Stomach (tissue), 9 donors: ENCODE measurements around the gene SAMD7. TPM values are rescaled to one million over a fixed set of nuclear protein-coding genes. Genes with fewer than 3 reads are reported as not detected.

Source experiments
- DNase-seq, 2 donors: peaks; one replicate each; pipeline versions ENCODE4 v3.0.0 to v3.0.0-alpha.2; 2013 to 2019
- H3K27ac ChIP-seq, 5 donors: fragments of 200-600 bp in 4 of 5; sonication (generic) in 4 of 5; one replicate each; pipeline ENCODE4 v1.5.1; 2013 to 2019; ENCODE audit warnings: mild to moderate bottlenecking in 1 of 5, moderate library complexity in 1 of 5
- H3K27me3 ChIP-seq, 3 donors: fragments of 200-600 bp; sonication (generic); one replicate each; pipeline ENCODE4 v1.5.1; 2017 to 2019; ENCODE audit warnings: mixed run types in 1 of 3
- H3K36me3 ChIP-seq, 4 donors: fragments of 200-600 bp; sonication (generic); 1 replicate in 3 of 4; 2 replicates in 1 of 4; pipeline ENCODE4 v1.5.1; 2016 to 2019
- H3K4me1 ChIP-seq, 4 donors: fragments of 200-600 bp; sonication (generic); one replicate each; pipeline ENCODE4 v1.5.1; 2016 to 2019
- H3K4me3 ChIP-seq, 4 donors: fragments of 200-600 bp; sonication (generic) in 3 of 4; one replicate each; pipeline ENCODE4 v1.5.1; 2016 to 2019; ENCODE audit warnings: mild to moderate bottlenecking in 1 of 4
- H3K9me3 ChIP-seq, 4 donors: fragments of 200-600 bp; sonication (generic); one replicate each; pipeline ENCODE4 v1.5.1; 2016 to 2019
- EP300 ChIP-seq: sonication (generic); formaldehyde crosslinking; IDR thresholded peaks from one replicate; pipeline ENCODE4 v1.6.1; 2017; ENCODE audit warnings: antibody characterized with exemption
- POLR2A ChIP-seq, 4 donors: fragments of 450-650 bp; IDR thresholded peaks; one replicate each; pipeline ENCODE4 v1.6.1; 2016; ENCODE audit warnings: antibody characterized with exemption in 4 of 4, control low read depth in 2 of 4, mild to moderate bottlenecking in 1 of 4, moderate library complexity in 1 of 4
- POLR2AphosphoS5 ChIP-seq, 3 donors: sonication (generic); formaldehyde crosslinking; IDR thresholded peaks; one replicate each; pipeline ENCODE4 v1.6.1; 2016; ENCODE audit warnings: antibody characterized with exemption in 3 of 3
- WGBS, 5 donors: extraction: QIAGEN DNeasy Blood & Tissue Kit in 3 of 5; methylation state at CpG; one replicate each; pipeline versions ENCODE4 v1.1.5 to v1.1.7; 2013 to 2018; 5-methylcytosine and 5-hydroxymethylcytosine counted together
- intact Hi-C: fragments of 100-400 bp; cut with DNase I; formaldehyde crosslinking; loops from one replicate; pipeline ENCODE4 v1.15.1; 2023; ENCODE audit warnings: low total_unique reads
- polyA plus RNA-seq, 3 donors: library from polyadenylated mRNA; stranded (reverse); fragments of 200-250 nt; gene quantifications; one replicate each; pipeline ENCODE4 v1.2.3, GENCODE V29; 2013
- total RNA-seq, 5 donors: library from RNA; depleted of rRNA; stranded (reverse); fragments of >200 nt; gene quantifications; one replicate each; pipeline versions ENCODE4 v1.1.0 to v1.2.3, GENCODE V29; 2014 to 2016
- TF ChIP-seq, protein P1 (sequence below), 7 experiments: fragments of 450-650 bp in 4 of 7; fragments of 200-600 bp in 3 of 7; sonication (generic) in 3 of 7; IDR thresholded peaks; one replicate each; pipeline ENCODE4 v1.5.1; 2016 to 2019; ENCODE audit warnings: antibody characterized with exemption in 7 of 7, control low read depth in 2 of 7, mild to moderate bottlenecking in 1 of 7
- donor health status: healthy with polysubstance abuse.
- donor health status: Bipolar disorder and iron deficiency.
- donor health status: healthy.

The SAMD7 gene
- total and polyA plus RNA-seq, 8 donors = not detected

- H3K36me3 ChIP-seq = no peaks in the 10 kb centered on the region
- intact Hi-C loops = no loop called here
- no peaks in the 10 kb centered on the region for H3K27me3 ChIP-seq
- peak within 1 kb of the TSS; percentile 7 to 38 (median 18) for H3K4me3 ChIP-seq
- TF ChIP-seq, protein P1, sequence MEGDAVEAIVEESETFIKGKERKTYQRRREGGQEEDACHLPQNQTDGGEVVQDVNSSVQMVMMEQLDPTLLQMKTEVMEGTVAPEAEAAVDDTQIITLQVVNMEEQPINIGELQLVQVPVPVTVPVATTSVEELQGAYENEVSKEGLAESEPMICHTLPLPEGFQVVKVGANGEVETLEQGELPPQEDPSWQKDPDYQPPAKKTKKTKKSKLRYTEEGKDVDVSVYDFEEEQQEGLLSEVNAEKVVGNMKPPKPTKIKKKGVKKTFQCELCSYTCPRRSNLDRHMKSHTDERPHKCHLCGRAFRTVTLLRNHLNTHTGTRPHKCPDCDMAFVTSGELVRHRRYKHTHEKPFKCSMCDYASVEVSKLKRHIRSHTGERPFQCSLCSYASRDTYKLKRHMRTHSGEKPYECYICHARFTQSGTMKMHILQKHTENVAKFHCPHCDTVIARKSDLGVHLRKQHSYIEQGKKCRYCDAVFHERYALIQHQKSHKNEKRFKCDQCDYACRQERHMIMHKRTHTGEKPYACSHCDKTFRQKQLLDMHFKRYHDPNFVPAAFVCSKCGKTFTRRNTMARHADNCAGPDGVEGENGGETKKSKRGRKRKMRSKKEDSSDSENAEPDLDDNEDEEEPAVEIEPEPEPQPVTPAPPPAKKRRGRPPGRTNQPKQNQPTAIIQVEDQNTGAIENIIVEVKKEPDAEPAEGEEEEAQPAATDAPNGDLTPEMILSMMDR (IDR thresholded peaks at IDR 0.05) = no peak
- TF ChIP-seq EP300 (no peak), POLR2A (IDR thresholded peaks at IDR 0.05) (no peak), POLR2AphosphoS5 (IDR thresholded peaks at IDR 0.05) (peak in 1 of 3 donors; percentile 4)
- 31 to 50% (median 42%) methylated on average over 2 of the region's 2 CpGs for WGBS, 5 donors
- H3K27ac ChIP-seq = peak within 1 kb of the TSS; percentile 72 to 87 (median 80)
- no peaks in the 10 kb centered on the region for H3K9me3 ChIP-seq
- DNase-seq = peak in 1 of 2 donors; percentile 58
- peaks cover 0 to 25% (median 12%) of the 10 kb centered on the region in 4 donors for H3K4me1 ChIP-seq
Measured at GRCh38 chr3:169869484-169870220, 41.7 kb upstream of the SAMD7 start, which contains the start of gene LRRC31. LRRC31 (minus strand) TSS chr3:169869935; CDS start chr3:169869807, 128 bp downstream.

GRCh38 chr3:169871129-169871886, 40.1 kb upstream of the SAMD7 start:
- Histone ChIP-seq H3K27ac (peak overlapping the region; percentile 72 to 87 (median 80)), H3K27me3 (no peaks in the 10 kb centered on the region), H3K4me3 (no peak overlapping the region), H3K9me3 (no peaks in the 10 kb centered on the region), H3K4me1 (peaks cover 0 to 22% (median 12%) of the 10 kb centered on the region in 4 donors), H3K36me3 (no peaks in the 10 kb centered on the region)
- TF ChIP-seq EP300 (no peak), POLR2AphosphoS5 (IDR thresholded peaks at IDR 0.05) (peak in 2 of 3 donors; percentile 29 to 59), POLR2A (IDR thresholded peaks at IDR 0.05) (no peak)
- TF ChIP-seq, protein P1 (IDR thresholded peaks at IDR 0.05) = no peak
- intact Hi-C loops = no loop called here
- peak; percentile 78 to 84 for DNase-seq
- WGBS, 5 donors = 27 to 65% (median 59%) methylated on average over 2 of the region's 2 CpGs

- Histone ChIP-seq H3K9me3 (no peaks in the 10 kb centered on the region), H3K4me3 (no peak overlapping the region), H3K27me3 (no peaks in the 10 kb centered on the region), H3K36me3 (no peaks in the 10 kb centered on the region), H3K27ac (no peak overlapping the region), H3K4me1 (no peaks in the 10 kb centered on the region)
- intact Hi-C loops = no loop called here
- WGBS, 5 donors = 74 to 90% (median 82%) methylated on average over 8 of the region's 8 CpGs
- no peak for DNase-seq
- no peak for TF ChIP-seq EP300
- no peak for TF ChIP-seq POLR2AphosphoS5 (IDR thresholded peaks at IDR 0.05)
- no peak for TF ChIP-seq POLR2A (IDR thresholded peaks at IDR 0.05)
- TF ChIP-seq, protein P1 (IDR thresholded peaks at IDR 0.05) = no peak
Measured at GRCh38 chr3:169879013-169879557, 32.3 kb upstream of the SAMD7 start.

GRCh38 chr3:169879845-169880575, 31.4 kb upstream of the SAMD7 start:
- intact Hi-C loops = no loop called here
- H3K9me3 ChIP-seq = no peaks in the 10 kb centered on the region
- TF ChIP-seq POLR2AphosphoS5 (IDR thresholded peaks at IDR 0.05) (no peak), POLR2A (IDR thresholded peaks at IDR 0.05) (no peak), EP300 (no peak)
- TF ChIP-seq, protein P1 (IDR thresholded peaks at IDR 0.05) = no peak
- DNase-seq = no peak
- no peak overlapping the region for H3K27ac ChIP-seq
- no peaks in the 10 kb centered on the region for H3K36me3 ChIP-seq
- H3K4me1 ChIP-seq = no peaks in the 10 kb centered on the region
- no peaks in the 10 kb centered on the region for H3K27me3 ChIP-seq
- no peak overlapping the region for H3K4me3 ChIP-seq
- WGBS, 5 donors = 61 to 88% (median 77%) methylated on average over 2 to 3 of the region's 3 CpGs
